ENCODE results near the gene EVC.

The EVC gene

GRCh38 chr4:5773271-5773555 is 62.2 kb downstream of the EVC start:
- no peak for DNase-seq (ENCODE audit: low read depth, low spot score)
- TF ChIP-seq EZH2 (IDR thresholded peaks at IDR 0.05) (no peak), POLR2AphosphoS5 (IDR thresholded peaks at IDR 0.05; ENCODE audit: borderline replicate concordance, low read depth, low read length) (no peak), FOXP2 (optimal IDR thresholded peaks at IDR 0.05; ENCODE audit: control extremely low read depth, extremely low read length, insufficient read depth) (no peak)
- no peak overlapping the region for H3K27ac ChIP-seq
- no peaks in the 10 kb centered on the region for H3K36me3 ChIP-seq (ENCODE audit: insufficient read depth, low read length)
- H3K4me3 ChIP-seq, result no peak overlapping the region
- no peaks in the 10 kb centered on the region for H3K9me3 ChIP-seq (ENCODE audit: low read depth, low read length)
- no peak overlapping the region for H3K9ac ChIP-seq (ENCODE audit: insufficient read length)

- TF ChIP-seq FOXP2 (optimal IDR thresholded peaks at IDR 0.05; ENCODE audit: control extremely low read depth, extremely low read length, insufficient read depth) (no peak), EZH2 (IDR thresholded peaks at IDR 0.05) (no peak), POLR2AphosphoS5 (IDR thresholded peaks at IDR 0.05; ENCODE audit: borderline replicate concordance, low read depth, low read length) (no peak)
- Histone ChIP-seq H3K9me3 (ENCODE audit: low read depth, low read length) (no peaks in the 10 kb centered on the region), H3K9ac (ENCODE audit: insufficient read length) (no peak overlapping the region), H3K36me3 (ENCODE audit: insufficient read depth, low read length) (no peaks in the 10 kb centered on the region), H3K27ac (no peak overlapping the region), H3K4me3 (no peak overlapping the region)
- no peak for DNase-seq (ENCODE audit: low read depth, low spot score)
Observed at GRCh38 chr4:5774416-5775036, 63.5 kb downstream of the EVC start.

- H3K4me3 ChIP-seq, result no peak overlapping the region
- no peak for DNase-seq (ENCODE audit: low read depth, low spot score)
- no peak for TF ChIP-seq EZH2 (IDR thresholded peaks at IDR 0.05)
- no peak for TF ChIP-seq POLR2AphosphoS5 (IDR thresholded peaks at IDR 0.05; ENCODE audit: borderline replicate concordance, low read depth, low read length)
- no peak for TF ChIP-seq FOXP2 (optimal IDR thresholded peaks at IDR 0.05; ENCODE audit: control extremely low read depth, extremely low read length, insufficient read depth)
- H3K9me3 ChIP-seq (ENCODE audit: low read depth, low read length), result no peaks in the 10 kb centered on the region
- H3K9ac ChIP-seq (ENCODE audit: insufficient read length), result no peak overlapping the region
- no peak overlapping the region for H3K27ac ChIP-seq
- no peaks in the 10 kb centered on the region for H3K36me3 ChIP-seq (ENCODE audit: insufficient read depth, low read length)
Observed at GRCh38 chr4:5776510-5776909, 65.5 kb downstream of the EVC start.

- DNase-seq (ENCODE audit: low read depth, low spot score), result no peak
- H3K27ac ChIP-seq, result no peak overlapping the region
- H3K36me3 ChIP-seq (ENCODE audit: insufficient read depth, low read length), result peaks cover 3% of the 10 kb centered on the region; the same call in 1 of the 2 replicates
- H3K9ac ChIP-seq (ENCODE audit: insufficient read length), result no peak overlapping the region
- no peak overlapping the region for H3K4me3 ChIP-seq
- no peaks in the 10 kb centered on the region for H3K9me3 ChIP-seq (ENCODE audit: low read depth, low read length)
- no peak for TF ChIP-seq FOXP2 (optimal IDR thresholded peaks at IDR 0.05; ENCODE audit: control extremely low read depth, extremely low read length, insufficient read depth)
- no peak for TF ChIP-seq POLR2AphosphoS5 (IDR thresholded peaks at IDR 0.05; ENCODE audit: borderline replicate concordance, low read depth, low read length)
- TF ChIP-seq EZH2 (IDR thresholded peaks at IDR 0.05), result no peak
Observed at GRCh38 chr4:5780831-5781480, 70.0 kb downstream of the EVC start.

- no peak overlapping the region for H3K27ac ChIP-seq
- H3K4me3 ChIP-seq, result no peak overlapping the region
- no peak overlapping the region for H3K9ac ChIP-seq (ENCODE audit: insufficient read length)
- no peaks in the 10 kb centered on the region for H3K9me3 ChIP-seq (ENCODE audit: low read depth, low read length)
- H3K36me3 ChIP-seq (ENCODE audit: insufficient read depth, low read length), result peaks cover 3% of the 10 kb centered on the region; the same call in 1 of the 2 replicates
- no peak for TF ChIP-seq POLR2AphosphoS5 (IDR thresholded peaks at IDR 0.05; ENCODE audit: borderline replicate concordance, low read depth, low read length)
- no peak for DNase-seq (ENCODE audit: low read depth, low spot score)
Observed at GRCh38 chr4:5781691-5782090, 70.7 kb downstream of the EVC start.

- Histone ChIP-seq H3K4me3 (no peak overlapping the region), H3K27ac (no peak overlapping the region), H3K9ac (ENCODE audit: insufficient read length) (no peak overlapping the region), H3K9me3 (ENCODE audit: low read depth, low read length) (no peaks in the 10 kb centered on the region), H3K36me3 (ENCODE audit: insufficient read depth, low read length) (peaks cover 8% of the 10 kb centered on the region; the same call in 1 of the 2 replicates)
- TF ChIP-seq POLR2AphosphoS5 (IDR thresholded peaks at IDR 0.05; ENCODE audit: borderline replicate concordance, low read depth, low read length) (no peak), FOXP2 (optimal IDR thresholded peaks at IDR 0.05; ENCODE audit: control extremely low read depth, extremely low read length, insufficient read depth) (no peak), EZH2 (IDR thresholded peaks at IDR 0.05) (no peak)
- no peak for DNase-seq (ENCODE audit: low read depth, low spot score)
Observed at GRCh38 chr4:5782829-5783476, 72.0 kb downstream of the EVC start.

GRCh38 chr4:5783486-5783885 is 72.5 kb downstream of the EVC start:
- no peak for DNase-seq (ENCODE audit: low read depth, low spot score)
- no peak for TF ChIP-seq POLR2AphosphoS5 (IDR thresholded peaks at IDR 0.05; ENCODE audit: borderline replicate concordance, low read depth, low read length)
- TF ChIP-seq EZH2 (IDR thresholded peaks at IDR 0.05), result no peak
- no peak for TF ChIP-seq FOXP2 (optimal IDR thresholded peaks at IDR 0.05; ENCODE audit: control extremely low read depth, extremely low read length, insufficient read depth)
- peaks cover 9% of the 10 kb centered on the region; the same call in 1 of the 2 replicates for H3K36me3 ChIP-seq (ENCODE audit: insufficient read depth, low read length)
- H3K9ac ChIP-seq (ENCODE audit: insufficient read length), result no peak overlapping the region
- H3K4me3 ChIP-seq, result no peak overlapping the region
- H3K27ac ChIP-seq, result no peak overlapping the region
- no peaks in the 10 kb centered on the region for H3K9me3 ChIP-seq (ENCODE audit: low read depth, low read length)

- TF ChIP-seq EZH2 (IDR thresholded peaks at IDR 0.05) (no peak), FOXP2 (optimal IDR thresholded peaks at IDR 0.05; ENCODE audit: control extremely low read depth, extremely low read length, insufficient read depth) (no peak), POLR2AphosphoS5 (IDR thresholded peaks at IDR 0.05; ENCODE audit: borderline replicate concordance, low read depth, low read length) (no peak)
- Histone ChIP-seq H3K36me3 (ENCODE audit: insufficient read depth, low read length) (peaks cover 9% of the 10 kb centered on the region; the same call in 1 of the 2 replicates), H3K9me3 (ENCODE audit: low read depth, low read length) (no peaks in the 10 kb centered on the region), H3K27ac (no peak overlapping the region), H3K9ac (ENCODE audit: insufficient read length) (no peak overlapping the region), H3K4me3 (no peak overlapping the region)
- DNase-seq (ENCODE audit: low read depth, low spot score), result no peak
Observed at GRCh38 chr4:5784021-5784420, 73.0 kb downstream of the EVC start.
